Activated naive CD4-positive, alpha-beta T cell treated with anti-CD3 and anti-CD28 coated beads, Interleukin-2, amount 50 U/mL, for 16 hours (primary cell): ENCODE data around the gene TTC36.
"Not testable (repeated sequence)": the region's sequence is repeated elsewhere in the genome, so short reads cannot be mapped to it uniquely, and the experiment has no call there.

ENCODE experiments used
- DNase-seq: peaks from one replicate; pipeline ENCODE4 v3.0.0-alpha.2; 2020

The TTC36 gene

GRCh38 chr11:118532852-118533768 is 5.8 kb downstream of the TTC36 start:
- no peak for DNase-seq

DNA sequence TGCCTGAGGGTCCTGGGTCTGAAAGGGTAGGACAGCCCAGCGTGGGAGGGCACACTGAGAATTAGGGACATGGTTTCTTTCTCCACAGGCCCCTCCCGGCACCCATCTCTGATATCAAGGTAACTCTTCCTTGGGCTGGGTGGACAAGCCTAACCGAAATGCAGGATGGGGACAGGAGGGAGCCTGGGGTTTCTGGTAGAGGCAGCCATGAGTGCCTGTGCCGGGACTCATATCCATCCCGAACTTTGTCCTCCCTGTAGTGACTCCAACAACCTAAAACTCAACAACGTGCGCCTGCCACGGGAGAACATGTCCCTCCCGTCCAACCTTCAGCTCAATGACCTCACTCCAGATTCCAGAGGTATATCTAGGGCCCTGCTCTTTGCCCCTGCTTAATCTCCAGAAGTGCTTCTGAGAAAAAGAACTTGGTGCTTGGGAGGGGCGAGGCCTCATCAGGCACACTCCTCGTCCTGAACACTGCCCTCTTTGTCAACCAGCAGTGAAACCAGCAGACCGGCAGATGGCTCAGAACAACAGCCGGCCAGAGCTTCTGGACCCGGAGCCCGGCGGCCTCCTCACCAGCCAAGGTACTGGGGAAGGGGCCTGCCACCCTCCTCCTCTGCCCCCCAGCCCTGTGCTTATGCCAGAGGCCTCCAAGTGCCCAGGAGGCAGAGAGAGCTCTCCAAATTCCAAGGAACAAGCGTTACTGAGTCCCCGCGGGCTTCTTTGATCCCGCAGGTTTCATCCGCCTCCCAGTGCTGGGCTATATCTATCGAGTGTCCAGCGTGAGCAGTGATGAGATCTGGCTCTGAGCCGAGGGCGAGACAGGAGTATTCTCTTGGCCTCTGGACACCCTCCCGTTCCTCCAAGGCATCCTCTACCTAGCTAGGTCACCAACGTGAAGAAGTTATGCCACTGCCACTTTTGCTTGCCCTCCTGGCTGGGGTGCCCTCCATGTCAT is 6.8 kb downstream of the TTC36 start:
- DNase-seq: no peak

- DNase-seq: no peak
These were observed 8.0 kb downstream of the TTC36 start for GRCh38 chr11:118535261-118535660.

DNA sequence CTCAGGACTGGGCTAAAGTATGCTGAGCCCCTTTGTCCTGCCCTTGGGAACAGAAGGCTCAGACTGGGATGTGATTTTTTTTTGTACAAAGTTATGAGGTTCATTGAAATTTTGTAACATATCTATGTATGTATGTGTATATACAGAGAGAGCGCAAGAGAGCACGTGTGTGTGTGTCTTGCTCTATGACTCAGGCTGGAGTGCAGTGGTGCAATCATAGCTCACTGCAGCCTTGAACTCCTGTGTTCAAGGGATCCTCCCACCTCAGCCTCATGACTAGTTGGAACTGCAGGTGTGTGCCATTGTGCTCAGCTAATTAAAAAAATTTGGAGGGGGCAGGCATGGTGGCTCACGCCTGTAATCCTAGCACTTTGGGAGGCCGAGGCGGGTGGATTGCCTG is 9.5 kb downstream of the TTC36 start:
- no peak for DNase-seq

DNA sequence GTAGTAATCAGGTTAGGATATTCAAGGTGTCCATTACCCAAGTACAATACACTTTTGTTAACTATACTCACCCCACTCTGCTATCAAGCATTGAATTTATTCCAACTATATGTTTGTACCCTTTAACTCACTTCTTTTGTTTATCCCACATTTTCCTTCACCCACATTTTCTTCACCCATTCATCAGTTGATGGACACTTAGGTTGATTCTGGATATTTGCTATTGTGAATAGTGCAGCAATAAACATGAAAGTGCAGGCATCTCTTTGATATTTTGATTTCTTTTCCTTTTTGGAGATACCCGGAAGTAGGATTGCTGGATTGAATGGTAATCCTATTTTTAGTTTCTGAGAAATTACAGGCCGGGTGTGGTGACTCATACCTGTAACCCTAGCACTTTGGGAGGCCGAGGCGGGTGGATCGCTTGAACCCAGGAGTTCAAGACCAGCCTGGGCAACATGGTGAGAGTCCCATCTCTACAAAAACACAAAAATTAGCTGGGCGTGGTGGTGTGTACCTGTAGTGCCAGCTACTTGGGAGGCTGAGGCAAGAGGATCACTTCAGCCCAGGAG is 10.2 kb downstream of the TTC36 start:
- DNase-seq: no peak

- no peak for DNase-seq
These were observed 16.9 kb downstream of the TTC36 start for GRCh38 chr11:118544010-118544646.

- no peak for DNase-seq
These were observed 17.4 kb downstream of the TTC36 start for GRCh38 chr11:118544647-118545010.

GRCh38 chr11:118545533-118545932 is 18.3 kb downstream of the TTC36 start:
- DNase-seq: no peak

DNA sequence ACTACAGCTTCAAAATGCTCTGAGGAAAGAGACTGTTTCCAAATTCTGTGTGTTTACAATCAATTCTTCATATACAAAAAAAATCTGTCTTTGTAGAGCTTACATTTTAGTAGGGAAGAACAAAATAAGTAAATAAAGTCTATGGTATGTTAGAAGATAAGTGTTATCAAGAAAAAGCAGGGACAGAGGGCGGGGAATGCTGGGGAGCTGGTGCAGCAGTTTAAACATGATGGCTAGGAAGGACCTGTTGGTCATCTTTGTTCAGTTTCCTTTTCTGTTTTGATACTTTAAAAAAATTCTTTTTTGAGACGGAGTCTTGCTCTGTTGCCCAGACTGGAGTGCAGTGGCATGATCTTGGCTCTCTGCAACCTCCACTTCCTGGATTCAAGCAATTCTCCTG is 19.9 kb downstream of the TTC36 start:
- DNase-seq: no peak

DNA sequence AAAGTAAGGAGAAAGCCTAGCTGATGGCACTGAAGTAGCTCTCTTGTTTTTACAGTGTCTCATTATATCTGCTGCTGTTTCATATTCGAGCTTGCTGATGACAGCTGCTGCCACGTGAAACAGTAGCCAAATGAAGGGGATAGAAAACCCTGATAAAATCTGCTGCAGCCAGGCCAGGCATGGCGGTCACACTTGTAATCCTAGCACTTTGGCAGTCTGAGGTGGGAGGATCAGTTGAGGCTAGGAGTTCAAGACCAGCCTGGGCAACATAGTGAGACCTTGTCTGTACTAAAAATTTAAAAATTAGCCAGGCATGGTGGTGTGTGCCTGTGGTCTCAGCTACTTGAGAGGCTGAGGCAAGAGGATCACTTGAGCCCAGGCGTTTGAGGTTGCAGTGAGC is 25.1 kb downstream of the TTC36 start:
- no peak for DNase-seq

GRCh38 chr11:118560806-118561205 is 33.5 kb downstream of the TTC36 start:
- DNase-seq: no peak

GRCh38 chr11:118565051-118565450 is 37.8 kb downstream of the TTC36 start:
- DNase-seq: no peak

DNA sequence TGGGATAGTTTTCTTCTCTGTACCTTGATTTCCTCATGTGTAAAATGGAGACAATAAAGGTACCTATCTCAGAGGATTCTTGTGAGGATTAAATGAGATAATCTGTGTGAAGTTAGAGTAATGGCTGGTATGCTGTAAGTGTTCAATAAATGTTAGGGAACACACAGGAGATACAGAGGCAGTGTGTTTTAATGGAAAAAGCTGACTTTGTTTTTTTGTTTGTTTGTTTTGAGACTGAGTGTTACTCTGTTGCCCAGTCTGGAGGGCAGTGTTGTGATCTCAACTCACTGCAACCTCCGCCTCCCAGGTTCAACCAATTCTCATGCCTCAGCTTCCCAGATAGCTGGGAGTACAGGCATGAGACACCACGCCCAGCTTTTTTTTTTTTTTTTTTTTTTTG is 42.4 kb downstream of the TTC36 start:
- DNase-seq: no peak

- DNase-seq: no peak
These were observed 43.5 kb downstream of the TTC36 start for GRCh38 chr11:118570787-118571186.

DNA sequence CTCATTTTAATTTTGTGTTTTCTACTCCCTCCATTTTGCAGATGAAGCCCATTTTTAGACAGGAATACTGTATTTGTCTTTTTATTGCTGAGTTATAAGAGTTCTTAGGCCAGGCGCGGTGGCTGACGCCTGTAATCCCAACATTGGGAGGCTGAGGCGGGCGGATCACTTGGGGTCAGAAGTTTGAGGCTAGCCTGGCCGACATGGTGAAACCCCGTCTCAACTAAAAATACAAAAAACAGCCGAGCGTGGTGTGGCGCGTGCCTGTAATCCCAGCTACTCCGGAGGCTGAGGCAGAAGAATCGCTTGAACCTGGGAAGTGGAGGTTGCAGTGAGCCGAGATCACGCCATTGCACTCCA is 44.4 kb downstream of the TTC36 start:
- peak; percentile 15 for DNase-seq

- DNase-seq: peak; percentile 79
These were observed 45.0 kb downstream of the TTC36 start, which contains the start of gene ARCN1 for GRCh38 chr11:118572061-118572980. TSS of gene ARCN1 (plus strand) at chr11:118572409. CDS start at chr11:118572548, 139 bp downstream.

DNA sequence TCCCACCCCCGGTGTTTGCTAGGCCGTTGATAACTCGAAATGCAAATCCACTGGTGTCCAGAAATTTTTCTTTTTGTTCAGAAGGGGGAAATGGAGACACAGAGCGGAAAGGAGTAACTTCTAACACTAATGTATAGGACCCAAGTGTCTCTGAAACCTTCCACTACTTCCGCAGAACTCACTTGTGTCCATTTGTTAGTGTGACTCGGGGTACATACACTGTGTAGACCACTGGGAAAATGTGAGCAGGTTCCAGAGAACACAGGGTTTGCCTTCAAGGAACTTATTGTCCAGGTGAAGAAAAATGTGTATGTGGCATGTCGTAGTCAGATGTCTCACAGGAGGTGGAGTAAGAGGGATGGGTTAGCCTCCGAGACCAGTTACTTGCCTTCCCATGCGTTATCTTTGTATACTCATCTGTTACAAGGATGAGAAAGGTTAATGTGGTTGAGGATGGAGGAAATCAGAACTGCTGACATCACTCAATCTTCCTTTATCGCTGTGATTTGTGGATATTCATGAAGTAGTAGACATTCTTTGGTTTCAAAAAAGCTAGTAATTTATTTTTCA is 45.8 kb downstream of the TTC36 start:
- no peak for DNase-seq

DNA sequence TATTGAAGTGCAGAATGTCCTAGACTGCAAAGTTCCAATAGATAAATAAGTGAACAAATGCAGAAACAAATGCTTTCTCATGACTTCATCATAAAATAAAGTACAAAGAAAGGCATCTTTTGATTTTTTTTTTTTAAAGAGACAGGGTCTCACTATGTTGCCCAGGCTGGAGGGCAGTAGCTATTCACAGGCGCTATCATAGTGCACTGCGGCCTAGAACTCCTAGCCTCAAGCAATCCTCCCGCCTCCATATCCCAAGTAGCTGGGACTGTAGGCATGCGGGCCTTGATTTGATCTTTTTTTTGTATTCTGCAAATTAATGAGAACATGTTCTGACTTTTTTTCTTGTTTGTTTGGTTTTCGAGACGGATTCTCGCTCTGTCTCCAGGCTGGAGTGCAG is 47.4 kb downstream of the TTC36 start:
- DNase-seq: no peak

DNA sequence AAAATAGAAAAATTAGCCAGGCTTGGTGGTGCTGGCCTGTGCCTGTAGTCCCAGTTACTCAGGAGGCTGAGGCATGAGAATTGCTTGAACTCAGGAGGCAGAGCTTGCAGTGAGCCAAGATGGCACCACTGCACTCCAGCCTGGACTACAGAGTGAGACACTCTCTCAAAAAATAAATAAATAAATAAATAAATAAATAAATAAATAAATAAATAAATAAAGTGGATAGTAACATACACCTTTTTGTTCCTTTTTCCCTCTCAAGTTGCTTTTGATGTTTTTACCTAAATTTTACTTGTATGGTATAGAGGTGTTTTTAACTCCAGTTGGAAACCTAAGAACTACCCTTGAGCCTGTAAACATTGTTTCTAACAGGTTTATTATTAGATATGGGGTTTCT is 50.7 kb downstream of the TTC36 start:
- DNase-seq: not testable (repeated sequence)
